GM19238 (cell line): ENCODE data around the gene LCN12.

Source experiments
- DNase-seq: peaks from one replicate; pipeline ENCODE4 v3.0.0; 2011; ENCODE audit warnings: low spot score; ENCODE audit not compliant: insufficient read length

LCN12 gene

GRCh38 chr9:136944519-136945332 is 7.3 kb upstream of the LCN12 start, which contains the start of the genes C8G and FBXW5:
C8G (plus strand) TSS chr9:136945243; CDS start chr9:136945321, 78 bp downstream.
FBXW5 (minus strand) TSS chr9:136944738; CDS start chr9:136944083, 655 bp downstream.
- DNase-seq = peak; percentile 99

- no peak for DNase-seq
These were observed 6.5 kb upstream of the LCN12 start for GRCh38 chr9:136945333-136946227.

- no peak for DNase-seq
These were observed 5.6 kb upstream of the LCN12 start for GRCh38 chr9:136946228-136947027.

GRCh38 chr9:136947028-136947891 is 4.8 kb upstream of the LCN12 start:
- DNase-seq = no peak

GRCh38 chr9:136947955-136948510 is 4.0 kb upstream of the LCN12 start:
- no peak for DNase-seq

- no peak for DNase-seq
These were observed 2.7 kb upstream of the LCN12 start for GRCh38 chr9:136949239-136949816.

- DNase-seq = peak; percentile 100
These were observed 2.0 kb upstream of the LCN12 start for GRCh38 chr9:136949817-136950655.

GRCh38 chr9:136950656-136951276 is 1.3 kb upstream of the LCN12 start:
- no peak for DNase-seq

- DNase-seq = no peak
These were observed 313 bp downstream of the LCN12 start for GRCh38 chr9:136952321-136952850.

GRCh38 chr9:136952876-136953770 is 1.1 kb downstream of the LCN12 start:
- no peak for DNase-seq

GRCh38 chr9:136953771-136954269 is 1.7 kb downstream of the LCN12 start:
- no peak for DNase-seq

GRCh38 chr9:136954270-136955083 is 2.4 kb downstream of the LCN12 start:
- no peak for DNase-seq

GRCh38 chr9:136955202-136955942 is 3.3 kb downstream of the LCN12 start:
- DNase-seq = no peak

- DNase-seq = no peak
These were observed 3.9 kb downstream of the LCN12 start for GRCh38 chr9:136955943-136956335.

- DNase-seq = no peak
These were observed 4.5 kb downstream of the LCN12 start for GRCh38 chr9:136956604-136957003.
